Keratinocyte (primary cell): ENCODE data around the gene GSTT4. TPM values are rescaled to one million over a fixed set of nuclear protein-coding genes. Genes with fewer than 3 reads are reported as not detected.

ENCODE experiments used
- DNase-seq: peaks from one replicate; pipeline ENCODE4 v3.0.0-alpha.2; 2011; ENCODE audit warnings: low read depth, missing footprints, low spot score
- FAIRE-seq: peaks from 2 replicates; lab custom pipeline; 2011; peaks lifted over from hg19 to GRCh38; lab: Jason Lieb, UNC
- H2AFZ ChIP-seq: 2 replicates; pipeline ENCODE4 v1.6.0; 2012; ENCODE audit warnings: low read length, control low read depth, inconsistent platforms; ENCODE audit not compliant: control insufficient read depth
- H3K27ac ChIP-seq: 2 replicates; pipeline ENCODE4 v1.5.1; 2011; ENCODE audit warnings: low read length; ENCODE audit not compliant: control insufficient read depth, insufficient read depth
- H3K27me3 ChIP-seq: 3 replicates; pipeline ENCODE4 v1.6.0; 2011; ENCODE audit warnings: low read length; ENCODE audit not compliant: control insufficient read depth, insufficient read depth; ENCODE audit errors: extremely low read depth
- H3K36me3 ChIP-seq, 2 experiments: 2 replicates in 1 of 2; 3 replicates in 1 of 2; pipeline ENCODE4 v1.5.1; 2011; ENCODE audit warnings: low read length in 2 of 2, mild to moderate bottlenecking in 1 of 2; ENCODE audit not compliant: control insufficient read depth in 2 of 2, insufficient read depth in 2 of 2; ENCODE audit errors: extremely low read depth in 1 of 2
- H3K4me1 ChIP-seq: 3 replicates; pipeline ENCODE4 v1.5.1; 2011; ENCODE audit warnings: low read length; ENCODE audit not compliant: control insufficient read depth, insufficient read depth; ENCODE audit errors: extremely low read depth
- H3K4me2 ChIP-seq: 3 replicates; pipeline ENCODE4 v1.6.0; 2011; ENCODE audit warnings: low read depth, low read length; ENCODE audit not compliant: control insufficient read depth, insufficient read depth; ENCODE audit errors: extremely low read depth
- H3K4me3 ChIP-seq, 3 experiments: fragments of 200-600 bp in 1 of 3; sonication (generic) in 1 of 3; 2 replicates in 2 of 3; 3 replicates in 1 of 3; pipeline ENCODE4 v1.5.1; 2011 to 2016; ENCODE audit warnings: low read length in 3 of 3, mild to moderate bottlenecking in 3 of 3, control low read depth in 2 of 3, inconsistent platforms in 1 of 3, low read depth in 1 of 3, mixed read lengths in 1 of 3, mixed run types in 1 of 3, moderate library complexity in 1 of 3; ENCODE audit not compliant: control insufficient read depth in 2 of 3, insufficient read depth in 2 of 3; ENCODE audit errors: extremely low read depth in 1 of 3
- H3K79me2 ChIP-seq: 2 replicates; pipeline ENCODE4 v1.6.0; 2012; ENCODE audit warnings: low read length; ENCODE audit not compliant: control insufficient read depth, insufficient read depth
- H3K9ac ChIP-seq: 3 replicates; pipeline ENCODE4 v1.6.0; 2011; ENCODE audit warnings: low read length; ENCODE audit not compliant: control insufficient read depth, insufficient read depth; ENCODE audit errors: extremely low read depth
- H3K9me1 ChIP-seq: 3 replicates; pipeline ENCODE4 v1.6.0; 2011; ENCODE audit warnings: low read length; ENCODE audit not compliant: control insufficient read depth, insufficient read depth; ENCODE audit errors: extremely low read depth
- H3K9me3 ChIP-seq: 2 replicates; pipeline ENCODE4 v1.5.1; 2012; ENCODE audit warnings: low read depth, low read length; ENCODE audit not compliant: control insufficient read depth
- H4K20me1 ChIP-seq: 3 replicates; pipeline ENCODE4 v1.6.0; 2011; ENCODE audit warnings: low read length; ENCODE audit not compliant: control insufficient read depth, insufficient read depth; ENCODE audit errors: extremely low read depth
- CTCF ChIP-seq, 3 experiments: IDR thresholded peaks in 1 of 3; conservative IDR thresholded peaks in 1 of 3; optimal IDR thresholded peaks in 1 of 3; 2 replicates in 2 of 3; 3 replicates in 1 of 3; pipeline versions ENCODE3 to v1.5.1; 2011; ENCODE audit warnings: low read length in 3 of 3, mild to moderate bottlenecking in 3 of 3, moderate library complexity in 2 of 3, control low read depth in 1 of 3, inconsistent platforms in 1 of 3; ENCODE audit not compliant: insufficient read depth in 2 of 3; ENCODE audit errors: extremely low read depth in 1 of 3
- EZH2 ChIP-seq: IDR thresholded peaks from one replicate; pipeline ENCODE4 v1.6.1; 2012; ENCODE audit warnings: inconsistent platforms, mild to moderate bottlenecking, low read length, moderate library complexity
- dilution Hi-C: fragments of 300-500 bp; cut with MboI; formaldehyde crosslinking; loops from one replicate; pipeline ENCODE4 v1.7.0; 2020; ENCODE audit warnings: low sequenced_read_pairs; ENCODE audit not compliant: extremely low pct_ligation_motif_present
- polyA plus RNA-seq, 5 experiments: library from polyadenylated mRNA; depleted of rRNA in 3 of 5; stranded (reverse) in 3 of 5; stranded (forward) in 1 of 5; unstranded in 1 of 5; fragments of >200 nt; gene quantifications; 1 replicate in 1 of 5; 2 replicates in 3 of 5; 3 replicates in 1 of 5; pipeline versions ENCODE4 v1.2.1 to v1.2.3, GENCODE V29; 2011 to 2012; ENCODE audit warnings: missing spikeins in 2 of 5, low read depth in 1 of 5, low replicate concordance in 1 of 5

The GSTT4 gene
- polyA plus RNA-seq, 1 donor (not counting 4 experiments of a cell fraction or from before 2014, with no cell fraction given) = not detected

- Histone ChIP-seq H3K27me3 (no peaks in the 10 kb centered on the region), H3K4me2 (no peak overlapping the region), H3K79me2 (peaks cover 63% of the 10 kb centered on the region), H3K4me1 (peaks cover 6% of the 10 kb centered on the region), H3K9ac (no peak overlapping the region), H2AFZ (no peak overlapping the region), H3K4me3 (no peak overlapping the region), H3K9me1 (peaks cover 3% of the 10 kb centered on the region), H3K27ac (no peak overlapping the region), H3K36me3 (peaks cover 1 to 5% of the 10 kb centered on the region in 2 experiments), H3K9me3 (no peaks in the 10 kb centered on the region), H4K20me1 (no peaks in the 10 kb centered on the region)
- TF ChIP-seq EZH2 = no peak
- TF ChIP-seq CTCF (optimal IDR thresholded peaks at IDR 0.05 in 1 of 3, IDR thresholded peaks at IDR 0.05 in 1 of 3, conservative IDR thresholded peaks at IDR 0.05 in 1 of 3; ENCODE audit: extremely low read depth in 1 of 3, insufficient read depth in 2 of 3, low read length in 3 of 3) = no peak
- dilution Hi-C loops = no loop called here
- no peak for FAIRE-seq
- DNase-seq = no peak
These were observed 22.2 kb upstream of the GSTT4 start for GRCh38 chr22:24027389-24027975.

- dilution Hi-C loops = no loop called here
- Histone ChIP-seq H2AFZ (no peak overlapping the region), H3K9ac (no peak overlapping the region), H3K27me3 (no peaks in the 10 kb centered on the region), H3K9me3 (no peaks in the 10 kb centered on the region), H3K4me1 (peaks cover 6% of the 10 kb centered on the region), H4K20me1 (no peaks in the 10 kb centered on the region), H3K79me2 (peaks cover 60% of the 10 kb centered on the region), H3K4me3 (no peak overlapping the region), H3K27ac (no peak overlapping the region), H3K9me1 (peaks cover 3% of the 10 kb centered on the region), H3K4me2 (no peak overlapping the region), H3K36me3 (peaks cover 1 to 5% of the 10 kb centered on the region in 2 experiments)
- TF ChIP-seq EZH2 (no peak), CTCF (optimal IDR thresholded peaks at IDR 0.05 in 1 of 3, IDR thresholded peaks at IDR 0.05 in 1 of 3, conservative IDR thresholded peaks at IDR 0.05 in 1 of 3; ENCODE audit: extremely low read depth in 1 of 3, insufficient read depth in 2 of 3, low read length in 3 of 3) (no peak)
- FAIRE-seq = no peak
- DNase-seq = no peak
These were observed 21.5 kb upstream of the GSTT4 start for GRCh38 chr22:24026733-24027132.
